ENCODE results near the gene LOX. TPM values are rescaled to one million over a fixed set of nuclear protein-coding genes. Genes with fewer than 3 reads are reported as not detected.

Gene LOX
- total and polyA plus RNA-seq, 2 experiments from 2014 or later, result 1.5 to 1.8 TPM

- no peak for TF ChIP-seq REST (IDR thresholded peaks at IDR 0.05; ENCODE audit: unreplicated experiment)
- no peak for TF ChIP-seq ZNF114 (CRISPR knock-in tag; IDR thresholded peaks at IDR 0.05)
- TF ChIP-seq, protein P1, sequence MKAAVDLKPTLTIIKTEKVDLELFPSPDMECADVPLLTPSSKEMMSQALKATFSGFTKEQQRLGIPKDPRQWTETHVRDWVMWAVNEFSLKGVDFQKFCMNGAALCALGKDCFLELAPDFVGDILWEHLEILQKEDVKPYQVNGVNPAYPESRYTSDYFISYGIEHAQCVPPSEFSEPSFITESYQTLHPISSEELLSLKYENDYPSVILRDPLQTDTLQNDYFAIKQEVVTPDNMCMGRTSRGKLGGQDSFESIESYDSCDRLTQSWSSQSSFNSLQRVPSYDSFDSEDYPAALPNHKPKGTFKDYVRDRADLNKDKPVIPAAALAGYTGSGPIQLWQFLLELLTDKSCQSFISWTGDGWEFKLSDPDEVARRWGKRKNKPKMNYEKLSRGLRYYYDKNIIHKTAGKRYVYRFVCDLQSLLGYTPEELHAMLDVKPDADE (IDR thresholded peaks at IDR 0.05), result no peak
- TF ChIP-seq, protein P2, sequence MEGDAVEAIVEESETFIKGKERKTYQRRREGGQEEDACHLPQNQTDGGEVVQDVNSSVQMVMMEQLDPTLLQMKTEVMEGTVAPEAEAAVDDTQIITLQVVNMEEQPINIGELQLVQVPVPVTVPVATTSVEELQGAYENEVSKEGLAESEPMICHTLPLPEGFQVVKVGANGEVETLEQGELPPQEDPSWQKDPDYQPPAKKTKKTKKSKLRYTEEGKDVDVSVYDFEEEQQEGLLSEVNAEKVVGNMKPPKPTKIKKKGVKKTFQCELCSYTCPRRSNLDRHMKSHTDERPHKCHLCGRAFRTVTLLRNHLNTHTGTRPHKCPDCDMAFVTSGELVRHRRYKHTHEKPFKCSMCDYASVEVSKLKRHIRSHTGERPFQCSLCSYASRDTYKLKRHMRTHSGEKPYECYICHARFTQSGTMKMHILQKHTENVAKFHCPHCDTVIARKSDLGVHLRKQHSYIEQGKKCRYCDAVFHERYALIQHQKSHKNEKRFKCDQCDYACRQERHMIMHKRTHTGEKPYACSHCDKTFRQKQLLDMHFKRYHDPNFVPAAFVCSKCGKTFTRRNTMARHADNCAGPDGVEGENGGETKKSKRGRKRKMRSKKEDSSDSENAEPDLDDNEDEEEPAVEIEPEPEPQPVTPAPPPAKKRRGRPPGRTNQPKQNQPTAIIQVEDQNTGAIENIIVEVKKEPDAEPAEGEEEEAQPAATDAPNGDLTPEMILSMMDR (conservative IDR thresholded peaks at IDR 0.05; ENCODE audit: low read depth in 2 of 2), result no peak
Observed at GRCh38 chr5:122081541-122081940, 3.5 kb upstream of the LOX start (continued).

GRCh38 chr5:122077366-122078115 is 518 bp downstream of the LOX start:
- H3K36me3 Mint-ChIP-seq (ENCODE audit: low read depth), result no peaks in the 10 kb centered on the region
- Histone ChIP-seq H4K20me1 (replicated peaks; ENCODE audit: insufficient read depth) (no peaks in the 10 kb centered on the region), H3K4me2 (peak overlapping the region; percentile 96), H3K4me3 (peak overlapping the region; percentile 74), H3K27me3 (ENCODE audit: insufficient read depth) (peaks cover 40% of the 10 kb centered on the region), H3K9me2 (ENCODE audit: insufficient read depth) (no peaks in the 10 kb centered on the region), H3K27ac (ENCODE audit: low read depth) (no peak overlapping the region), H3K36me3 (ENCODE audit: insufficient read depth) (no peaks in the 10 kb centered on the region), H3F3A (replicated peaks; ENCODE audit: low read depth) (no peaks in the 10 kb centered on the region), H3K79me2 (replicated peaks; ENCODE audit: insufficient read depth) (no peaks in the 10 kb centered on the region), H2AFZ (peak overlapping the region; percentile 99), H3K4me1 (ENCODE audit: insufficient read depth) (peaks cover 14% of the 10 kb centered on the region)
- no peak overlapping the region for H3K27ac Mint-ChIP-seq
- DNase-seq (ENCODE audit: low spot score), result peak; percentile 70
- peak overlapping the region; percentile 78 for H3K4me3 Mint-ChIP-seq
- peaks cover 30% of the 10 kb centered on the region for H3K27me3 Mint-ChIP-seq (ENCODE audit: insufficient read depth, low read depth, poor library complexity)
- no peaks in the 10 kb centered on the region for H3K9me3 Mint-ChIP-seq
- peak; percentile 79 for ATAC-seq
- H3K4me1 Mint-ChIP-seq, result peaks cover 27% of the 10 kb centered on the region
- TF ChIP-seq NANOG (IDR thresholded peaks at IDR 0.05; ENCODE audit: borderline replicate concordance) (no peak), POLR2AphosphoS5 (IDR thresholded peaks at IDR 0.05; ENCODE audit: low read depth) (no peak), ZNF114 (CRISPR knock-in tag; IDR thresholded peaks at IDR 0.05) (no peak), CREB1 (CRISPR knock-in tag; IDR thresholded peaks at IDR 0.05; ENCODE audit: low read depth) (no peak)
- TF ChIP-seq, protein P2 (conservative IDR thresholded peaks at IDR 0.05; ENCODE audit: low read depth in 2 of 2), result no peak
- TF ChIP-seq, protein P3, sequence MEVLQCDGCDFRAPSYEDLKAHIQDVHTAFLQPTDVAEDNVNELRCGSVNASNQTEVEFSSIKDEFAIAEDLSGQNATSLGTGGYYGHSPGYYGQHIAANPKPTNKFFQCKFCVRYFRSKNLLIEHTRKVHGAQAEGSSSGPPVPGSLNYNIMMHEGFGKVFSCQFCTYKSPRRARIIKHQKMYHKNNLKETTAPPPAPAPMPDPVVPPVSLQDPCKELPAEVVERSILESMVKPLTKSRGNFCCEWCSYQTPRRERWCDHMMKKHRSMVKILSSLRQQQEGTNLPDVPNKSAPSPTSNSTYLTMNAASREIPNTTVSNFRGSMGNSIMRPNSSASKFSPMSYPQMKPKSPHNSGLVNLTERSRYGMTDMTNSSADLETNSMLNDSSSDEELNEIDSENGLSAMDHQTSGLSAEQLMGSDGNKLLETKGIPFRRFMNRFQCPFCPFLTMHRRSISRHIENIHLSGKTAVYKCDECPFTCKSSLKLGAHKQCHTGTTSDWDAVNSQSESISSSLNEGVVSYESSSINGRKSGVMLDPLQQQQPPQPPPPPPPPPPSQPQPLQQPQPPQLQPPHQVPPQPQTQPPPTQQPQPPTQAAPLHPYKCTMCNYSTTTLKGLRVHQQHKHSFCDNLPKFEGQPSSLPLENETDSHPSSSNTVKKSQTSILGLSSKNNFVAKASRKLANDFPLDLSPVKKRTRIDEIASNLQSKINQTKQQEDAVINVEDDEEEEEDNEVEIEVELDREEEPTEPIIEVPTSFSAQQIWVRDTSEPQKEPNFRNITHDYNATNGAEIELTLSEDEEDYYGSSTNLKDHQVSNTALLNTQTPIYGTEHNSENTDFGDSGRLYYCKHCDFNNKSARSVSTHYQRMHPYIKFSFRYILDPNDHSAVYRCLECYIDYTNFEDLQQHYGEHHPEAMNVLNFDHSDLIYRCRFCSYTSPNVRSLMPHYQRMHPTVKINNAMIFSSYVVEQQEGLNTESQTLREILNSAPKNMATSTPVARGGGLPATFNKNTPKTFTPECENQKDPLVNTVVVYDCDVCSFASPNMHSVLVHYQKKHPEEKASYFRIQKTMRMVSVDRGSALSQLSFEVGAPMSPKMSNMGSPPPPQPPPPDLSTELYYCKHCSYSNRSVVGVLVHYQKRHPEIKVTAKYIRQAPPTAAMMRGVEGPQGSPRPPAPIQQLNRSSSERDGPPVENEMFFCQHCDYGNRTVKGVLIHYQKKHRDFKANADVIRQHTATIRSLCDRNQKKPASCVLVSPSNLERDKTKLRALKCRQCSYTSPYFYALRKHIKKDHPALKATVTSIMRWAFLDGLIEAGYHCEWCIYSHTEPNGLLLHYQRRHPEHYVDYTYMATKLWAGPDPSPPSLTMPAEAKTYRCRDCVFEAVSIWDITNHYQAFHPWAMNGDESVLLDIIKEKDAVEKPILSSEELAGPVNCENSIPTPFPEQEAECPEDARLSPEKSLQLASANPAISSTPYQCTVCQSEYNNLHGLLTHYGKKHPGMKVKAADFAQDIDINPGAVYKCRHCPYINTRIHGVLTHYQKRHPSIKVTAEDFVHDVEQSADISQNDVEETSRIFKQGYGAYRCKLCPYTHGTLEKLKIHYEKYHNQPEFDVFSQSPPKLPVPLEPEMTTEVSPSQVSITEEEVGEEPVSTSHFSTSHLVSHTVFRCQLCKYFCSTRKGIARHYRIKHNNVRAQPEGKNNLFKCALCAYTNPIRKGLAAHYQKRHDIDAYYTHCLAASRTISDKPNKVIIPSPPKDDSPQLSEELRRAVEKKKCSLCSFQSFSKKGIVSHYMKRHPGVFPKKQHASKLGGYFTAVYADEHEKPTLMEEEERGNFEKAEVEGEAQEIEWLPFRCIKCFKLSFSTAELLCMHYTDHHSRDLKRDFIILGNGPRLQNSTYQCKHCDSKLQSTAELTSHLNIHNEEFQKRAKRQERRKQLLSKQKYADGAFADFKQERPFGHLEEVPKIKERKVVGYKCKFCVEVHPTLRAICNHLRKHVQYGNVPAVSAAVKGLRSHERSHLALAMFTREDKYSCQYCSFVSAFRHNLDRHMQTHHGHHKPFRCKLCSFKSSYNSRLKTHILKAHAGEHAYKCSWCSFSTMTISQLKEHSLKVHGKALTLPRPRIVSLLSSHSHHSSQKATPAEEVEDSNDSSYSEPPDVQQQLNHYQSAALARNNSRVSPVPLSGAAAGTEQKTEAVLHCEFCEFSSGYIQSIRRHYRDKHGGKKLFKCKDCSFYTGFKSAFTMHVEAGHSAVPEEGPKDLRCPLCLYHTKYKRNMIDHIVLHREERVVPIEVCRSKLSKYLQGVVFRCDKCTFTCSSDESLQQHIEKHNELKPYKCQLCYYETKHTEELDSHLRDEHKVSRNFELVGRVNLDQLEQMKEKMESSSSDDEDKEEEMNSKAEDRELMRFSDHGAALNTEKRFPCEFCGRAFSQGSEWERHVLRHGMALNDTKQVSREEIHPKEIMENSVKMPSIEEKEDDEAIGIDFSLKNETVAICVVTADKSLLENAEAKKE (CRISPR knock-in tag; IDR thresholded peaks at IDR 0.05), result no peak

All from GM23338 (cell line).